Measurements from ENCODE around the gene SMIM44. TPM values are rescaled to one million over a fixed set of nuclear protein-coding genes. Genes with fewer than 3 reads are reported as not detected.
A peak's percentile ranks its signal among the peaks of the same experiment; 100 is the strongest.

Gene SMIM44
- total and polyA plus RNA-seq, 7 experiments from 2014 or later, result not detected

GRCh38 chr19:3462991-3463713, 20.1 kb downstream of the SMIM44 start:
- no peak for DNase-seq
- Histone ChIP-seq H3K4me1 (ENCODE audit: control insufficient read depth in 2 of 2, insufficient read depth in 2 of 2, low read length in 2 of 2) (no peaks in the 10 kb centered on the region), H3K27me3 (ENCODE audit: control insufficient read depth in 2 of 2, insufficient read depth in 2 of 2, low read length in 2 of 2) (no peaks in the 10 kb centered on the region), H3K36me3 (ENCODE audit: control insufficient read depth in 2 of 3, insufficient read depth in 3 of 3, low read length in 3 of 3) (peaks cover 0 to 7% (median 0%) of the 10 kb centered on the region in 3 experiments), H3K4me3 (ENCODE audit: low read length) (no peak overlapping the region), H3K9me3 (ENCODE audit: control insufficient read depth in 2 of 3, low read length in 3 of 3) (no peaks in the 10 kb centered on the region), H3K27ac (ENCODE audit: low read depth, low read length) (no peak overlapping the region)
- Mint-ChIP-seq H3K27me3 (no peaks in the 10 kb centered on the region), H3K4me1 (peaks cover 0 to 3% (median 0%) of the 10 kb centered on the region in 7 donors), H3K36me3 (peaks cover 0 to 4% (median 4%) of the 10 kb centered on the region in 5 donors), H3K27ac (no peak overlapping the region), H3K4me3 (no peak overlapping the region), H3K9me3 (no peaks in the 10 kb centered on the region)
- ChIA-PET POLR2A (no interaction called here), CTCF (no interaction called here)
- ATAC-seq, result no peak
- intact Hi-C loops (cut with micrococcal nuclease), result no loop called here

GRCh38 chr19:3459965-3460582, 23.2 kb downstream of the SMIM44 start:
- POLR2A ChIA-PET, result no interaction called here

GRCh38 chr19:3459089-3459881, 24.0 kb downstream of the SMIM44 start:
- ATAC-seq, result peak; percentile 54
- intact Hi-C loops (cut with micrococcal nuclease), result no loop called here
- peaks cover 0 to 4% (median 4%) of the 10 kb centered on the region in 5 donors for H3K36me3 Mint-ChIP-seq
- Histone ChIP-seq H3K27ac (ENCODE audit: low read depth, low read length) (no peak overlapping the region), H3K4me3 (ENCODE audit: low read length) (no peak overlapping the region), H3K36me3 (ENCODE audit: control insufficient read depth in 2 of 3, insufficient read depth in 3 of 3, low read length in 3 of 3) (peaks cover 0 to 30% (median 3%) of the 10 kb centered on the region in 3 experiments), H3K9me3 (ENCODE audit: control insufficient read depth in 2 of 3, low read length in 3 of 3) (no peaks in the 10 kb centered on the region), H3K4me1 (ENCODE audit: control insufficient read depth in 2 of 2, insufficient read depth in 2 of 2, low read length in 2 of 2) (no peaks in the 10 kb centered on the region), H3K27me3 (ENCODE audit: control insufficient read depth in 2 of 2, insufficient read depth in 2 of 2, low read length in 2 of 2) (no peaks in the 10 kb centered on the region)
- ChIA-PET POLR2A (no interaction called here), CTCF (no interaction called here)
- no peaks in the 10 kb centered on the region for H3K27me3 Mint-ChIP-seq
- H3K4me1 Mint-ChIP-seq, result peaks cover 0 to 3% (median 0%) of the 10 kb centered on the region in 7 donors
- no peak for DNase-seq
- no peak overlapping the region for H3K4me3 Mint-ChIP-seq
- no peak overlapping the region for H3K27ac Mint-ChIP-seq
- H3K9me3 Mint-ChIP-seq, result no peaks in the 10 kb centered on the region

More at GRCh38 chr19:3459965-3460582, 23.2 kb downstream of the SMIM44 start:
- CTCF ChIA-PET, result no interaction called here
- Mint-ChIP-seq H3K4me3 (no peak overlapping the region), H3K27ac (no peak overlapping the region), H3K4me1 (peaks cover 0 to 3% (median 0%) of the 10 kb centered on the region in 7 donors), H3K9me3 (no peaks in the 10 kb centered on the region), H3K27me3 (no peaks in the 10 kb centered on the region), H3K36me3 (peaks cover 0 to 4% (median 4%) of the 10 kb centered on the region in 5 donors)
- ATAC-seq (no peak), DNase-seq (no peak)
- Histone ChIP-seq H3K27ac (ENCODE audit: low read depth, low read length) (no peak overlapping the region), H3K4me1 (ENCODE audit: control insufficient read depth in 2 of 2, insufficient read depth in 2 of 2, low read length in 2 of 2) (no peaks in the 10 kb centered on the region), H3K27me3 (ENCODE audit: control insufficient read depth in 2 of 2, insufficient read depth in 2 of 2, low read length in 2 of 2) (no peaks in the 10 kb centered on the region), H3K4me3 (ENCODE audit: low read length) (no peak overlapping the region), H3K36me3 (ENCODE audit: control insufficient read depth in 2 of 3, insufficient read depth in 3 of 3, low read length in 3 of 3) (peaks cover 0 to 22% (median 3%) of the 10 kb centered on the region in 3 experiments), H3K9me3 (ENCODE audit: control insufficient read depth in 2 of 3, low read length in 3 of 3) (no peaks in the 10 kb centered on the region)
- intact Hi-C loops (cut with micrococcal nuclease), result no loop called here

- intact Hi-C loops (cut with micrococcal nuclease), result no loop called here
- Histone ChIP-seq H3K36me3 (ENCODE audit: control insufficient read depth in 2 of 3, insufficient read depth in 3 of 3, low read length in 3 of 3) (peaks cover 0 to 38% (median 3%) of the 10 kb centered on the region in 3 experiments), H3K4me3 (ENCODE audit: low read length) (no peak overlapping the region), H3K27me3 (ENCODE audit: control insufficient read depth in 2 of 2, insufficient read depth in 2 of 2, low read length in 2 of 2) (no peaks in the 10 kb centered on the region), H3K9me3 (ENCODE audit: control insufficient read depth in 2 of 3, low read length in 3 of 3) (no peaks in the 10 kb centered on the region), H3K4me1 (ENCODE audit: control insufficient read depth in 2 of 2, insufficient read depth in 2 of 2, low read length in 2 of 2) (no peaks in the 10 kb centered on the region), H3K27ac (ENCODE audit: low read depth, low read length) (no peak overlapping the region)
- Mint-ChIP-seq H3K4me3 (no peak overlapping the region), H3K27me3 (no peaks in the 10 kb centered on the region), H3K36me3 (peaks cover 0 to 4% (median 4%) of the 10 kb centered on the region in 5 donors), H3K9me3 (no peaks in the 10 kb centered on the region), H3K4me1 (peaks cover 0 to 3% (median 0%) of the 10 kb centered on the region in 7 donors), H3K27ac (no peak overlapping the region)
- ATAC-seq (no peak), DNase-seq (no peak)
- POLR2A ChIA-PET, result no interaction called here
- CTCF ChIA-PET, result no interaction called here
Observed at GRCh38 chr19:3458229-3459088, 24.8 kb downstream of the SMIM44 start.

GRCh38 chr19:3457528-3458228, 25.6 kb downstream of the SMIM44 start:
- H3K9me3 Mint-ChIP-seq, result no peaks in the 10 kb centered on the region
- no peaks in the 10 kb centered on the region for H3K27me3 Mint-ChIP-seq
- intact Hi-C loops (cut with micrococcal nuclease), result no loop called here
- no peaks in the 10 kb centered on the region for H3K27me3 ChIP-seq (ENCODE audit: control insufficient read depth in 2 of 2, insufficient read depth in 2 of 2, low read length in 2 of 2)
- no peak overlapping the region for H3K4me3 ChIP-seq (ENCODE audit: low read length)
- no peak for ATAC-seq
- H3K27ac ChIP-seq (ENCODE audit: low read depth, low read length), result no peak overlapping the region
- DNase-seq, result no peak
- POLR2A ChIA-PET, result no interaction called here
- CTCF ChIA-PET, result no interaction called here
- peaks cover 0 to 8% (median 2%) of the 10 kb centered on the region in 5 donors for H3K36me3 Mint-ChIP-seq
- peaks cover 0 to 44% (median 3%) of the 10 kb centered on the region in 3 experiments for H3K36me3 ChIP-seq (ENCODE audit: control insufficient read depth in 2 of 3, insufficient read depth in 3 of 3, low read length in 3 of 3)
- H3K27ac Mint-ChIP-seq, result no peak overlapping the region
- H3K9me3 ChIP-seq (ENCODE audit: control insufficient read depth in 2 of 3, low read length in 3 of 3), result no peaks in the 10 kb centered on the region
- H3K4me1 Mint-ChIP-seq, result peaks cover 0 to 3% (median 0%) of the 10 kb centered on the region in 7 donors
- no peaks in the 10 kb centered on the region for H3K4me1 ChIP-seq (ENCODE audit: control insufficient read depth in 2 of 2, insufficient read depth in 2 of 2, low read length in 2 of 2)
- H3K4me3 Mint-ChIP-seq, result no peak overlapping the region

Measured in naive thymus-derived CD4-positive, alpha-beta T cell (primary cell).